ENCODE data around the gene ALG6.
"Not testable (repeated sequence)": the region's sequence is repeated elsewhere in the genome, so short reads cannot be mapped to it uniquely, and the experiment has no call there.

The ALG6 gene

GRCh38 chr1:63328781-63329180 lies 38.6 kb upstream of the ALG6 start:
- DNase-seq (ENCODE audit: low read depth), result no peak

DNA sequence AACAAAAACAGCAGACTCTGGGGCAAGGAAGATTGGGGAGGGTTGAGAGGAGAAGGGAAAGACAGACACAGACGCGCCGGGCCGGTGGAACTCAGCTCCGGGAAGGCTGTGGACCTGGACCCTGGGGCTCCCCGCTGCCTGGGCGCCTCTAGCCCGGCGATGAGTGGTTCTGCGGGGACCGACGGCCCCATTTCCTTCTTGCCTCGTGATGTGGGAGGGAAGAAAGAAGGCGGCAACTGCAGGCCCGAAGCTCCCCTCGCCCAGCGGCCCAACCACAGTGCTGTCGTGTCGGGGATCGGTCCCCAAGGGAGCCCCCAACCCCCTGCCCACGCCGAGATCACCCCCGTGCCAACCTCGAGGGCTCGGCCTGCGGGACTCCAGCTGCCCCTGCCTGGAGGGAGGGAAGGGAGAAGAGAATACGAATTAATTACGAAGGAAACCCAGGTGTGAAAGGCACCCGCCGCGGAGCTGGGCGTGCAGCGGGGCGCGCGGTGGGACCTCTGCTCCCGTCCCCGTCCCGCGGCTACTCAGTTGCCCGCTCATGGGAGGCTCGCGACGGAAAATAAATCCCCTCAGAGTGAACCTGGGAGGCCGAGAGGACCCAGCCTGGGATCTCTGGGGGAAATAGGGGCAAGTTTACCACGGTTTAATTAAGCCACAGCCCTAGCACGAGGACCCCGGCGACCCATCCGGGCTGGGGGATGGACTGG lies 37.7 kb upstream of the ALG6 start:
- DNase-seq (ENCODE audit: low read depth), result no peak

DNA sequence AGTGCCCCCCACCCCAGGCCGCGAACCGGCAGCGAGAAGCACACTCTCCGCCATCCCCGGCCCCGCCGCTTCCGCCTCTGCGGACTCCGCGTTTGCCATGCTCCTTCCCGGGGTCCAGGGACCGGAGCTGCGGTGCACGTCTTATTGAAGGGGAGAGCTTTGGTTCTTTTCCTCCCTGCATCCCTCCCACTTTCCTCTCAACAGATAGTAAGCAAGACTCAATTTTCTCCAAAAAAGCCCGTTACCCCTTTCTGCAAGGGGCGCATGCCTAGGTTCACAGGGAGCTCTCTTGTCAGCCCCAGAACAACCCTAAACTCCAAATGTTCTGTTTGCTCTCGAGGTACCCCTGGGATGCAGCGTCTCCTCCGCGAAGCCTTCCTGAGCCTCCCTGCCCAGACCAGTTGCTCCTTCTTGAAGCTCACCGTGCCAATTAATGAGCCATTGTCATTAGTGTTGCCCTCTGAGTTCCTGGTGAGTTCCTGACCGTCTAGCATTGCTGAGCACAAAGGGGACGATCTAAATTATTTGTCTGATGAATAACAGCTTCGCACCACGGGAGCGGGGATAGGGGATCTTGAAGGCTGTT lies 37.0 kb upstream of the ALG6 start:
- DNase-seq (ENCODE audit: low read depth), result no peak

GRCh38 chr1:63342402-63342801 lies 25.0 kb upstream of the ALG6 start:
- no peak for DNase-seq (ENCODE audit: low read depth)

GRCh38 chr1:63343922-63344321 lies 23.5 kb upstream of the ALG6 start:
- no peak for DNase-seq (ENCODE audit: low read depth)

- DNase-seq (ENCODE audit: low read depth), result no peak
Measured at GRCh38 chr1:63350320-63350719, 17.1 kb upstream of the ALG6 start.

- DNase-seq (ENCODE audit: low read depth), result no peak
Measured at GRCh38 chr1:63352736-63353135, 14.7 kb upstream of the ALG6 start.

GRCh38 chr1:63356234-63356633 lies 11.2 kb upstream of the ALG6 start:
- not testable (repeated sequence) for DNase-seq (ENCODE audit: low read depth)

GRCh38 chr1:63359561-63359960 lies 7.9 kb upstream of the ALG6 start:
- no peak for DNase-seq (ENCODE audit: low read depth)

DNA sequence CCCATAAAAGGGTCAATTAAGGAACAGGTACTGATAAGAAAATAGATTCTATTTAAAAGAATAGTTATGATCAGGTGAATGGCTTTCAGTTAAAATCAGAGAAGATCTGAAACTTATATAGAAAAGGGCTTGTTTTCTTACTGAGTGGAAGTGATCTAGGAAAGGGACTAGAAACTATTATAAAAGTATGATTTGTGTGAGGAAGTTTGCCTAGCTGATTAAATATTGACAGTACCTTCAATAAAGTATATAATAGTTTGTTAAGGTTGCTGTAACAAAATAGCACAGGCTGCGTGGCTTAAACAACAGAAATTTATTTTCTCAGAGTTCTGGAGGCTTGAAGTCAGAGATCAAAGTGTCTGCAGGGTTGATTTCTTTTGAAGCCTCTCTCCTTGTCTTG lies 5.4 kb upstream of the ALG6 start:
- DNase-seq (ENCODE audit: low read depth), result no peak

DNA sequence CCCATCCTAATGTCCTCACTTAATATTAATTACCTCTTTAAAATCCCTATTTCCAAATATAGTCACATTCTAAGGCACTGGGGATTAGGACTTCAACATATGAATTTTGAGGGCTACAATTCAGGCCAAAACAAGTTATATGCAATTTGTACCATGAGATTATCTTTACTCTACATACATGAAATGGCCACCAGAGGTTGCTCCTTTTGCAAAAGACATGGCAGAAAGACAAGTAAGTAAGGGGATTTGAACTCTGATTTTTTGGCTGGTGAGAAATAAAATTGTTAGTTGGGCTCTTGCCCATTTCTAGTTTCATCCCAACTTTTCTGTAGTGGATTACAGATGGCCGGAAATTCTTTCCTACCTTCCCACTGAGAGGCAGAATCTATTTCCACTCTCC lies 4.8 kb upstream of the ALG6 start:
- DNase-seq (ENCODE audit: low read depth), result no peak

DNA sequence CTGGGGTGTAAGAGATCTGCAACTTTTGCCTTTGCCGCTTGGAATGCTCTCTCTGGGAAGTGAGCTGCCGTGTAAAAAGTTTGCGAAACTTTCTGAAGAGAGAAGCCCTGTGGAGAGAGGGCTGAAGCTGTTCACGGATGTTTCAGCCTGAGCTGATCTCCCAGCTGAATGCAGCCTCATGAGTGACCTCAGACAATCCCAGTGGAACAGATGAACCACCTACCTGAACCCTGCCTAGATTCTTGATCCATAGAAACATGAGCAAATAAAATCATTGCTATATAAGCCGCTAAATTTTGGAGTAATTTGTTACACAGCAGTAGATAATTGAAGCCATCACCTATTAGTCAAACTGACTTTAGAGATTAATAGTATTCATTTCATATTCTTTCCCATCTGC lies 4.4 kb upstream of the ALG6 start:
- DNase-seq (ENCODE audit: low read depth), result no peak

DNA sequence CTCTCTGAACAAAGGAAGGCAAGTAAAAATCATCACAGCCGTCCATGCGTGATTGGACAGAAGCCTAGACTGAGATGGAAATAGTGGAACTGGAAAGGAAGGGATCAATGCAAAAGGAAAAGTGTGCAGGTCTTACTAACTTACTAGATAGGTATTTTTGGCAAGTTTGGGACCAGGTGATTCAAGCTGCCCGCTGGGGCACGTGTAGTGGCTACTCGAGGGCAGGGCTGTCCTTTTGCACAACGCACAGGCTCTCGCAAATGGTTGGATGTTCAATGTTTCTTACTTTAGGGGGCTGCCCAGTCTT lies 566 bp upstream of the ALG6 start:
- DNase-seq (ENCODE audit: low read depth), result no peak

DNA sequence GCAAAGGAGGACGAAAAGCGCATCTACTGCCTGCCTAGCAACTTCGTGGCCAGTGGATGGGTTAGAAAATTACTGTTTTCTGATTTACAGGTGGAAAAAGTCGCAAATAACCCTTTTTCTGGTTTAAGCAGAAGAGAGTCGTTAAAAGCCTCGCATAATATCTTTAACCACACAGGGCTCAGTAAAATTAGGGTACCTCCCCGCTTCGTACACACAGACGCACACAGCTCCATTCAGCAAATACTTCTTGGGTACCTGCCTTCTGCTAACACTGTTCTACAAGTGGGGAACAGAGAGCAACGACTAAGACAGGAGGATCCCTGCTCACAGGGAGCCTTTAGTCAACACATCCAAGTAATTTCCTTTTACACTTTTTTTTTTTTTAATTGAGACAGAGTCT lies 704 bp downstream of the ALG6 start:
- no peak for DNase-seq (ENCODE audit: low read depth)

- no peak for DNase-seq (ENCODE audit: low read depth)
Measured at GRCh38 chr1:63379583-63379982, 12.2 kb downstream of the ALG6 start.

- no peak for DNase-seq (ENCODE audit: low read depth)
Measured at GRCh38 chr1:63381741-63382140, 14.3 kb downstream of the ALG6 start.

- no peak for DNase-seq (ENCODE audit: low read depth)
Measured at GRCh38 chr1:63401945-63402344, 34.5 kb downstream of the ALG6 start.

GRCh38 chr1:63403386-63403785 lies 36.0 kb downstream of the ALG6 start:
- DNase-seq (ENCODE audit: low read depth), result no peak

- DNase-seq (ENCODE audit: low read depth), result no peak
Measured at GRCh38 chr1:63405021-63405420, 37.6 kb downstream of the ALG6 start.

DNA sequence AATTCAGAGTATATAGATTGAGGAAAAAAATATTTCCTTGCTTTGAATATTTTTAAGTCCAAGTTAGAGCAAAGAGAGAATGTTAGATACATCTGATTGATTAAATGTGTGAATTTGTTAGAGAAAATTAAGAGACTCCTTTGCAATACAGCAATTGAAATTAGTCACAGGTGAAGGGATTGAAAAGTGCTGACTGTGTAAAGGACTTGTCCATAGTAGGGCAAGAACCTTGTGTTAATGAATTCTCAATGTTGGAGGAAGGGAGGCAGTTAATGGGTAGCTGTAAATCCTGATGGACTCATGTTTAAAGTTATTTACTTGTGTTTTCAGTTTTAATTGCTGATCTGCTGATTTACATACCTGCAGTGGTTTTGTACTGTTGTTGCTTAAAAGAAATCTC lies 38.6 kb downstream of the ALG6 start:
- no peak for DNase-seq (ENCODE audit: low read depth)

DNA sequence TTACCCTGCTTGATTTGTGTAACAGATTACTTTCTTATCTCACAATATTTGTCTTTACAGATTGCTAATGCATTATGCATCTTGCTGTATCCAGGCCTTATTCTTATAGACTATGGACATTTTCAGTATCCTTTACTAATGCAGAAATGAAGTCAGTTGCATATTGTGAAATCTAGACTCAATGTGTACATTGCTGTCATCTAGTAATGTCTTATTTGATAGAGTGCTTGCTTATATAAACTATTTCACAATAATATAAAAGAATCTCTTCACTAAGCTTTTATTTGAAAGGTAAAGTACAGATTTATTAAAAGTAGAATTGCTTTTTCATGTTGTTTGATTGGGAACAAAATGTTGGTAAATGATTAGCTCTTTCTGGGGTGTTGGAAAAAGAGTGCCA lies 39.6 kb downstream of the ALG6 start:
- no peak for DNase-seq (ENCODE audit: low read depth)

- DNase-seq (ENCODE audit: low read depth), result no peak
Measured at GRCh38 chr1:63408331-63408730, 40.9 kb downstream of the ALG6 start.

GRCh38 chr1:63411066-63411465 lies 43.6 kb downstream of the ALG6 start:
- no peak for DNase-seq (ENCODE audit: low read depth)

GRCh38 chr1:63413394-63413793 lies 46.0 kb downstream of the ALG6 start:
- no peak for DNase-seq (ENCODE audit: low read depth)

Data from activated T-cell treated with anti-CD3 and anti-CD28 coated beads for 1 hour (primary cell).